Adrenal gland (tissue), 5 donors: ENCODE results near the gene LPP.

Source experiments
- POLR2A ChIP-seq, 2 donors: fragments of 450-650 bp; IDR thresholded peaks; one replicate each; pipeline ENCODE4 v1.6.1; 2017; ENCODE audit warnings: antibody characterized with exemption in 2 of 2, mild to moderate bottlenecking in 2 of 2, moderate library complexity in 1 of 2
- TF ChIP-seq, protein P1 (sequence below), 6 experiments: fragments of 450-650 bp in 4 of 6; fragments of 200-600 bp in 2 of 6; sonication (generic) in 1 of 6; IDR thresholded peaks; 1 replicate in 5 of 6; 2 replicates in 1 of 6; pipeline versions ENCODE4 v1.5.1 to v1.8.0; 2016 to 2021; ENCODE audit warnings: antibody characterized with exemption in 6 of 6, mild to moderate bottlenecking in 2 of 6, moderate library complexity in 1 of 6
- donor health status: DM: no; HTN: no; CAD: no.

- no peak for TF ChIP-seq POLR2A (IDR thresholded peaks at IDR 0.05)
- TF ChIP-seq, protein P1, sequence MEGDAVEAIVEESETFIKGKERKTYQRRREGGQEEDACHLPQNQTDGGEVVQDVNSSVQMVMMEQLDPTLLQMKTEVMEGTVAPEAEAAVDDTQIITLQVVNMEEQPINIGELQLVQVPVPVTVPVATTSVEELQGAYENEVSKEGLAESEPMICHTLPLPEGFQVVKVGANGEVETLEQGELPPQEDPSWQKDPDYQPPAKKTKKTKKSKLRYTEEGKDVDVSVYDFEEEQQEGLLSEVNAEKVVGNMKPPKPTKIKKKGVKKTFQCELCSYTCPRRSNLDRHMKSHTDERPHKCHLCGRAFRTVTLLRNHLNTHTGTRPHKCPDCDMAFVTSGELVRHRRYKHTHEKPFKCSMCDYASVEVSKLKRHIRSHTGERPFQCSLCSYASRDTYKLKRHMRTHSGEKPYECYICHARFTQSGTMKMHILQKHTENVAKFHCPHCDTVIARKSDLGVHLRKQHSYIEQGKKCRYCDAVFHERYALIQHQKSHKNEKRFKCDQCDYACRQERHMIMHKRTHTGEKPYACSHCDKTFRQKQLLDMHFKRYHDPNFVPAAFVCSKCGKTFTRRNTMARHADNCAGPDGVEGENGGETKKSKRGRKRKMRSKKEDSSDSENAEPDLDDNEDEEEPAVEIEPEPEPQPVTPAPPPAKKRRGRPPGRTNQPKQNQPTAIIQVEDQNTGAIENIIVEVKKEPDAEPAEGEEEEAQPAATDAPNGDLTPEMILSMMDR (IDR thresholded peaks at IDR 0.05) = no peak
Measured at GRCh38 chr3:188106887-188107830, 46.8 kb upstream of the LPP start.
